Measurements from ENCODE around the gene SMNDC1.

GRCh38 chr10:110241407-110241806, 63.3 kb downstream of the SMNDC1 start:
- TF ChIP-seq CTCF (conservative IDR thresholded peaks at IDR 0.05; ENCODE audit: low read depth, low read length) (no peak), EZH2 (IDR thresholded peaks at IDR 0.05; ENCODE audit: borderline replicate concordance, low read depth, low read length, poor library complexity, severe bottlenecking) (no peak)

Data from A673 (cell line).